Right lobe of liver (tissue), 6 donors: Measurements from ENCODE around the gene GALNT15. TPM values are rescaled to one million over a fixed set of nuclear protein-coding genes. Genes with fewer than 3 reads are reported as not detected.

Source experiments
- ATAC-seq, 4 donors: fragments of 200-7000 bp; cut with Tn5 transposase; one replicate each; pipeline ENCODE4 v1.9.1; 2020; ENCODE audit warnings: mild to moderate bottlenecking in 4 of 4, moderate library complexity in 4 of 4
- DNase-seq, 3 donors: peaks; one replicate each; pipeline ENCODE4 v3.0.0-alpha.2; 2020
- H3K27ac ChIP-seq, 3 donors: fragments of 200-600 bp; one replicate each; pipeline ENCODE4 v1.8.0; 2022
- H3K27me3 ChIP-seq, 2 donors: fragments of 200-600 bp; one replicate each; pipeline ENCODE4 v1.8.0; 2022
- H3K36me3 ChIP-seq, 4 donors: fragments of 200-600 bp; sonication (generic) in 1 of 4; one replicate each; pipeline versions ENCODE4 v1.5.1 to v1.8.0; 2017 to 2022; ENCODE audit warnings: control low read depth in 1 of 4
- H3K4me1 ChIP-seq, 4 donors: fragments of 200-600 bp; sonication (generic) in 1 of 4; one replicate each; pipeline versions ENCODE4 v1.5.1 to v1.8.0; 2017 to 2022; ENCODE audit warnings: control low read depth in 1 of 4
- H3K4me3 ChIP-seq, 3 donors: fragments of 200-600 bp; one replicate each; pipeline ENCODE4 v1.8.0; 2022
- H3K9me3 ChIP-seq, 4 donors: fragments of 200-600 bp; sonication (generic) in 1 of 4; one replicate each; pipeline versions ENCODE4 v1.5.1 to v1.8.0; 2017 to 2022; ENCODE audit warnings: control low read depth in 1 of 4
- POLR2A ChIP-seq: fragments of 450-650 bp; IDR thresholded peaks from one replicate; pipeline ENCODE4 v1.6.1; 2017; ENCODE audit warnings: antibody characterized with exemption, mild to moderate bottlenecking
- WGBS: methylation state at CpG from one replicate; pipeline ENCODE4 v1.1.6; 2018; ENCODE audit warnings: low coverage, low lambda C conversion rate; ENCODE audit not compliant: insufficient coverage; ENCODE audit errors: missing lambda C conversion rate; 5-methylcytosine and 5-hydroxymethylcytosine counted together
- intact Hi-C, 2 donors: fragments of 100-400 bp; cut with DNase I; formaldehyde crosslinking; loops; one replicate each; pipeline versions ENCODE4 v1.11.2 to v1.14.1; 2022
- total RNA-seq, 6 experiments: library from RNA; depleted of rRNA in 2 of 6; stranded (reverse); fragments of >200 nt in 2 of 6; fragmentation: NEBNext Ultra II Directional in 3 of 6; extraction: Animal tissue kit (Norgen Biotek cat#: 25700) in 3 of 6; gene quantifications; one replicate each; pipeline versions ENCODE4 v1.1.0 to v1.2.4, GENCODE V29; 2016 to 2023
- TF ChIP-seq, protein P1 (sequence below), 4 donors: fragments of 200-600 bp in 3 of 4; fragments of 450-650 bp in 1 of 4; IDR thresholded peaks; one replicate each; pipeline versions ENCODE4 v1.5.1 to v1.8.0; 2016 to 2022; ENCODE audit warnings: antibody characterized with exemption in 4 of 4, mild to moderate bottlenecking in 2 of 4
- donor health status: DM: no; HTN: yes; CAD: no.
- donor health status: DM: no; HTN: no; CAD: no.
- donor health status: DM: no; HTN: no; CAD: no.
- donor health status: DM: no; HTN: yes; CAD: no.
- donor health status: DM: no; HTN: yes; CAD: no.

GALNT15 gene
- total RNA-seq, 6 experiments from 2014 or later, result 2.0 to 9.2 (median 4.0) TPM

DNA sequence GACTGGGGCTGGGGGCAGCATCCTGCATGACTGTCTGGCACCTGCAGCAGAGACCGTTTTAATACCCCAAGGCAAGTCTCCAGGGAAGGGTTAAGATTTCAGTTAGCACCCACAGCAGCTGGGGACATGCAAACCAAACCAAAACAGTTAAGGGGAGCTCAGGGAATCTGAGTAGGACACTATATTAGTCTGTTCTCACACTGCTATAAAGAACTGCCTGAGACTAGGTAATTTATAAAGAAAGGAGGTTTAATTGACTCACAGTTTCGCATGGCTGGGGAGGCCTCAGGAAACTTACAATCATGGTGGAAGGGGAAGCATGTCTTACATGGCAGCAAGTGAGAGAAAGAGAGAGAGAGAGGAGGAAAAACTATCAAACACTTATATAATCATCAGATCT, 25.3 kb downstream of the GALNT15 start:
- Histone ChIP-seq H3K9me3 (no peaks in the 10 kb centered on the region), H3K36me3 (no peaks in the 10 kb centered on the region), H3K4me1 (no peaks in the 10 kb centered on the region), H3K27ac (no peak overlapping the region), H3K4me3 (no peak overlapping the region), H3K27me3 (no peaks in the 10 kb centered on the region)
- no peak for TF ChIP-seq POLR2A
- TF ChIP-seq, protein P1, sequence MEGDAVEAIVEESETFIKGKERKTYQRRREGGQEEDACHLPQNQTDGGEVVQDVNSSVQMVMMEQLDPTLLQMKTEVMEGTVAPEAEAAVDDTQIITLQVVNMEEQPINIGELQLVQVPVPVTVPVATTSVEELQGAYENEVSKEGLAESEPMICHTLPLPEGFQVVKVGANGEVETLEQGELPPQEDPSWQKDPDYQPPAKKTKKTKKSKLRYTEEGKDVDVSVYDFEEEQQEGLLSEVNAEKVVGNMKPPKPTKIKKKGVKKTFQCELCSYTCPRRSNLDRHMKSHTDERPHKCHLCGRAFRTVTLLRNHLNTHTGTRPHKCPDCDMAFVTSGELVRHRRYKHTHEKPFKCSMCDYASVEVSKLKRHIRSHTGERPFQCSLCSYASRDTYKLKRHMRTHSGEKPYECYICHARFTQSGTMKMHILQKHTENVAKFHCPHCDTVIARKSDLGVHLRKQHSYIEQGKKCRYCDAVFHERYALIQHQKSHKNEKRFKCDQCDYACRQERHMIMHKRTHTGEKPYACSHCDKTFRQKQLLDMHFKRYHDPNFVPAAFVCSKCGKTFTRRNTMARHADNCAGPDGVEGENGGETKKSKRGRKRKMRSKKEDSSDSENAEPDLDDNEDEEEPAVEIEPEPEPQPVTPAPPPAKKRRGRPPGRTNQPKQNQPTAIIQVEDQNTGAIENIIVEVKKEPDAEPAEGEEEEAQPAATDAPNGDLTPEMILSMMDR (IDR thresholded peaks at IDR 0.05), result no peak
- no peak for DNase-seq
- 52% methylated on average over 2 of the region's 2 CpGs for WGBS
- no peak for ATAC-seq
- intact Hi-C loops, result no loop called here

GRCh38 chr3:16200411-16200810, 25.9 kb downstream of the GALNT15 start:
- ATAC-seq (no peak), DNase-seq (no peak)
- Histone ChIP-seq H3K36me3 (no peaks in the 10 kb centered on the region), H3K4me1 (no peaks in the 10 kb centered on the region), H3K9me3 (no peaks in the 10 kb centered on the region), H3K27me3 (no peaks in the 10 kb centered on the region), H3K27ac (no peak overlapping the region), H3K4me3 (no peak overlapping the region)
- TF ChIP-seq, protein P1 (IDR thresholded peaks at IDR 0.05), result no peak
- no peak for TF ChIP-seq POLR2A
- intact Hi-C loops, result no loop called here
- WGBS, result 74% methylated on average over 4 of the region's 8 CpGs

DNA sequence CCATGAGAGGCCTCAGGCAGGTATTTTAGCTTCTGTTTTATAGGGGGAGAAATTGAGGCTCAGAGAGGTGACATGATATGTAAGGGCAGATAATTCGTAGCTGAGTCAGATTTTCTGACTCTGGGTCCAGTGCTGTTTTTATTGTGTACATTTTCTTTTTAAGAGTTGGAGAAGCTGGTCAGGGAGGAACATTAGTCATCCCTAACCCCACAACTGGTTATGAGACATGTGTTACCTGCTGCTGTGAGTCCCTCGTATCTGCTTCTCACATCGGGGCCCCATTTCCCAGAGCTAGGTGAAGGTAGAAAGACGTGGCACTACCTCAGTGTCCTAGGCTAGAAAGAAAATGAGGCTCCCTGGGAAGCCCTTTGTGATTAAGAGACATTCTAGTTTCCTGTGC, 28.6 kb downstream of the GALNT15 start:
- no peak overlapping the region for H3K27ac ChIP-seq
- H3K4me3 ChIP-seq, result no peak overlapping the region
- 79% methylated on average over 4 of the region's 4 CpGs for WGBS
- no peak for DNase-seq
- H3K9me3 ChIP-seq, result no peaks in the 10 kb centered on the region
- TF ChIP-seq POLR2A, result no peak
- TF ChIP-seq, protein P1 (IDR thresholded peaks at IDR 0.05), result no peak
- no peaks in the 10 kb centered on the region for H3K27me3 ChIP-seq
- no peaks in the 10 kb centered on the region for H3K4me1 ChIP-seq
- intact Hi-C loops, result no loop called here
- no peaks in the 10 kb centered on the region for H3K36me3 ChIP-seq
- no peak for ATAC-seq

DNA sequence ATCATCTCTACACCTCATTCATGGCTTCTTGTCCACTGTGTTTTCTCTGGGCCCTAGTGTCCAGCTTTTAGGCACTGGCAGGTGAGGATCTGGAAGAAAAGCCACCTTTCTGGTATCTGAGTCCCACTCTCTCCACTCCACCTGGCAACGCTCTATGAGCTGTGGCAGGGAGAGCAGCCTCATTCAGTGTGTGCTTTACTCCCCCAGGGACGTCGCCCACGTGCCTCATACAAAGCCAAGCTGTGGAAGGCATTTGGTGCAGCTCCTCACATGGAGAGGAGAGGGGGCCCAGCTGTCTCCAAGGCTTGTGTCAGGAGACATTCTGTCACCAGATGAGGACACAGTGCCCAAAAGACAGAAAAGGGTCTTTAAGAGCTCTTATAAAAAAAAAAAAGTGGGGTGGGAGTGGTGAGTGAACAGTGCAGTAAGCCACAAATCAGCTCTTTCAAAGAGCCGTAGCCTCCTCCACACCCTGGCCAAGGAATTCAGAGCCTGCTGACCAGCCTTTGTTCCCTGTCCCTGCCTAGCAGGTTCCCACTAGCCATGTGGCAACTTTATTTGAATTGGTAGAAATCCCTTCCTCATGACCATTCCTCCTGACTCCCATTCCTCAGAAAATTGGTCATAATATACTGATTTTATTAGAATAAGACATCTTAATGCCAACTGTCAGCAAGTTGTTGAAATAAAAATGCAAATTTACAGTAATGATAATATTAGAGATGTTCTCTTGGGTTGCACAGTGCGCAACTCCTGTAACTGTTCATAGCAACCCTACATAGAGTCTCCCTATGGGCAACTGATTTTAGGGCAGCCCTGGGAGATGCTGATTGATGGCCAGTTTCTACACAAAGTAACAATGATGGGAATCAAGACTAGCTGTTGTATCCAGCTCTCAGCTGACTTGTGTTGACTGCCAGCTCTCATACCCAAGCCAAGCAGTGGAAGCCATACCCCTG, 29.5 kb downstream of the GALNT15 start:
- WGBS, result 67% methylated on average over 6 of the region's 6 CpGs
- no peak for ATAC-seq
- Histone ChIP-seq H3K4me1 (no peaks in the 10 kb centered on the region), H3K36me3 (no peaks in the 10 kb centered on the region), H3K4me3 (no peak overlapping the region), H3K9me3 (no peaks in the 10 kb centered on the region), H3K27ac (no peak overlapping the region), H3K27me3 (no peaks in the 10 kb centered on the region)
- intact Hi-C loops, result no loop called here
- DNase-seq, result no peak
- TF ChIP-seq, protein P1 (IDR thresholded peaks at IDR 0.05), result no peak
- TF ChIP-seq POLR2A, result no peak
